Trophoblast cell (in vitro differentiated cells and primary cell): ENCODE results near the gene TTC27.

Experiments
- DNase-seq, 2 donors: peaks; one replicate each; pipeline ENCODE4 v3.0.0-alpha.2; 2016
- H2AFZ ChIP-seq: 2 replicates; pipeline ENCODE4 v1.6.1; 2013; ENCODE audit warnings: low read length, moderate library complexity, mild to moderate bottlenecking; ENCODE audit not compliant: insufficient read depth, poor library complexity
- H2AK5ac ChIP-seq: 2 replicates; pipeline ENCODE4 v1.6.1; 2013; ENCODE audit warnings: mild to moderate bottlenecking, low read length
- H2BK120ac ChIP-seq: 2 replicates; pipeline ENCODE4 v1.6.1; 2013; ENCODE audit warnings: low read length, mild to moderate bottlenecking, moderate library complexity; ENCODE audit not compliant: insufficient read depth, poor library complexity
- H2BK12ac ChIP-seq: 2 replicates; pipeline ENCODE4 v1.6.1; 2013; ENCODE audit warnings: mild to moderate bottlenecking, low read length, moderate library complexity
- H2BK5ac ChIP-seq: 2 replicates; pipeline ENCODE4 v1.6.1; 2013; ENCODE audit warnings: low read length, low read depth, moderate library complexity, mild to moderate bottlenecking; ENCODE audit not compliant: poor library complexity
- H3K14ac ChIP-seq: 2 replicates; pipeline ENCODE4 v1.6.1; 2013; ENCODE audit warnings: mild to moderate bottlenecking, low read length
- H3K18ac ChIP-seq: 2 replicates; pipeline ENCODE4 v1.6.1; 2013; ENCODE audit warnings: mild to moderate bottlenecking, low read length
- H3K23ac ChIP-seq: 2 replicates; pipeline ENCODE4 v1.6.1; 2013; ENCODE audit warnings: low read length
- H3K27ac ChIP-seq: 2 replicates; pipeline ENCODE4 v1.5.1; 2013; ENCODE audit warnings: low read depth, mild to moderate bottlenecking, inconsistent platforms, low read length, moderate library complexity
- H3K27me3 ChIP-seq: 2 replicates; pipeline ENCODE4 v1.6.1; 2013; ENCODE audit warnings: inconsistent platforms, mild to moderate bottlenecking, low read length, moderate library complexity; ENCODE audit not compliant: insufficient read depth
- H3K36me3 ChIP-seq, 2 experiments: 1 replicate in 1 of 2; 2 replicates in 1 of 2; pipeline ENCODE4 v1.6.1; 2013; ENCODE audit warnings: low read length in 2 of 2, mild to moderate bottlenecking in 2 of 2, moderate library complexity in 1 of 2; ENCODE audit not compliant: insufficient read depth in 2 of 2, control insufficient read depth in 1 of 2
- H3K4ac ChIP-seq: 2 replicates; pipeline ENCODE4 v1.6.1; 2013; ENCODE audit warnings: low read depth, mild to moderate bottlenecking, low read length, moderate library complexity
- H3K4me1 ChIP-seq, 2 experiments: 1 replicate in 1 of 2; 2 replicates in 1 of 2; pipeline ENCODE4 v1.6.1; 2013; ENCODE audit warnings: low read length in 2 of 2, mild to moderate bottlenecking in 2 of 2, moderate library complexity in 1 of 2; ENCODE audit not compliant: insufficient read depth in 2 of 2, control insufficient read depth in 1 of 2
- H3K4me2 ChIP-seq: 2 replicates; pipeline ENCODE4 v1.6.1; 2013; ENCODE audit warnings: inconsistent platforms, mild to moderate bottlenecking, low read length, moderate library complexity
- H3K4me3 ChIP-seq: 2 replicates; pipeline ENCODE4 v1.5.1; 2013; ENCODE audit warnings: mild to moderate bottlenecking, low read depth, low read length, inconsistent platforms
- H3K79me1 ChIP-seq: one replicate; pipeline ENCODE4 v1.6.1; 2013; ENCODE audit warnings: low read length
- H3K79me2 ChIP-seq: 2 replicates; pipeline ENCODE4 v1.6.1; 2013; ENCODE audit warnings: low read length, mild to moderate bottlenecking; ENCODE audit not compliant: control insufficient read depth, insufficient read depth, poor library complexity
- H3K9ac ChIP-seq: 2 replicates; pipeline ENCODE4 v1.6.1; 2013; ENCODE audit warnings: mild to moderate bottlenecking, low read length
- H3K9me3 ChIP-seq: 2 replicates; pipeline ENCODE4 v1.6.1; 2013; ENCODE audit warnings: low read depth, mild to moderate bottlenecking, control low read depth, inconsistent platforms, low read length; ENCODE audit not compliant: insufficient read depth
- H4K12ac ChIP-seq: 2 replicates; pipeline ENCODE4 v1.6.1; 2013; ENCODE audit warnings: low read depth, mild to moderate bottlenecking, low read length, moderate library complexity
- H4K8ac ChIP-seq: 2 replicates; pipeline ENCODE4 v1.6.1; 2013; ENCODE audit warnings: low read depth, mild to moderate bottlenecking, low read length, moderate library complexity
- H4K91ac ChIP-seq: one replicate; pipeline ENCODE4 v1.6.1; 2013; ENCODE audit warnings: low read depth, mild to moderate bottlenecking, low read length, moderate library complexity
- WGBS: extraction: QIAGEN DNeasy Blood & Tissue Kit; methylation state at CpG from one replicate; pipeline ENCODE4 v1.1.7; 2013; ENCODE audit warnings: missing lambda C conversion rate; ENCODE audit not compliant: insufficient read length, insufficient coverage; ENCODE audit errors: extremely low coverage; 5-methylcytosine and 5-hydroxymethylcytosine counted together

Gene TTC27

GRCh38 chr2:32712870-32713269, 85.0 kb downstream of the TTC27 start:
- no peak for DNase-seq
- no CpG with 5 or more reads among the region's 2 CpGs for WGBS
- no peak overlapping the region for H3K23ac ChIP-seq

GRCh38 chr2:32714521-32714920, 86.7 kb downstream of the TTC27 start:
- no peak overlapping the region for H3K14ac ChIP-seq
- no peak for DNase-seq
- no peak overlapping the region for H2BK120ac ChIP-seq
- no peak overlapping the region for H2AK5ac ChIP-seq
- no peak overlapping the region for H3K9ac ChIP-seq
- H3K9me3 ChIP-seq = no peaks in the 10 kb centered on the region
- peaks cover 0 to 5% of the 10 kb centered on the region in 2 experiments for H3K4me1 ChIP-seq
- no peak overlapping the region for H2AFZ ChIP-seq
- H4K12ac ChIP-seq = no peak overlapping the region
- no peak overlapping the region for H3K27ac ChIP-seq
- no peak overlapping the region for H3K4me2 ChIP-seq
- no CpG with 5 or more reads among the region's 1 CpG for WGBS
- H3K27me3 ChIP-seq = no peaks in the 10 kb centered on the region
- no peak overlapping the region for H3K4ac ChIP-seq
- no peaks in the 10 kb centered on the region for H3K36me3 ChIP-seq
- no peak overlapping the region for H4K91ac ChIP-seq
- no peaks in the 10 kb centered on the region for H3K79me1 ChIP-seq
- no peak overlapping the region for H4K8ac ChIP-seq
- H2BK12ac ChIP-seq = no peak overlapping the region
- H3K23ac ChIP-seq = no peak overlapping the region
- no peak overlapping the region for H3K18ac ChIP-seq
- no peak overlapping the region for H2BK5ac ChIP-seq
- H3K4me3 ChIP-seq = no peak overlapping the region
- no peaks in the 10 kb centered on the region for H3K79me2 ChIP-seq

More at GRCh38 chr2:32712870-32713269, 85.0 kb downstream of the TTC27 start:
- H3K4me2 ChIP-seq = no peak overlapping the region
- H2BK5ac ChIP-seq = no peak overlapping the region
- H2AFZ ChIP-seq = no peak overlapping the region
- H3K4ac ChIP-seq = no peak overlapping the region
- no peak overlapping the region for H4K91ac ChIP-seq
- H4K8ac ChIP-seq = no peak overlapping the region
- H2BK120ac ChIP-seq = no peak overlapping the region
- H3K9me3 ChIP-seq = no peaks in the 10 kb centered on the region
- no peaks in the 10 kb centered on the region for H3K27me3 ChIP-seq
- no peak overlapping the region for H3K18ac ChIP-seq
- H3K9ac ChIP-seq = no peak overlapping the region
- no peak overlapping the region for H3K27ac ChIP-seq
- H3K79me1 ChIP-seq = no peaks in the 10 kb centered on the region
- no peaks in the 10 kb centered on the region for H3K36me3 ChIP-seq
- H3K4me3 ChIP-seq = no peak overlapping the region
- H3K4me1 ChIP-seq = no peaks in the 10 kb centered on the region
- H2BK12ac ChIP-seq = no peak overlapping the region
- no peak overlapping the region for H4K12ac ChIP-seq
- H2AK5ac ChIP-seq = no peak overlapping the region
- no peak overlapping the region for H3K14ac ChIP-seq
- no peaks in the 10 kb centered on the region for H3K79me2 ChIP-seq

- H2AFZ ChIP-seq = no peak overlapping the region
- H3K9me3 ChIP-seq = no peaks in the 10 kb centered on the region
- H3K18ac ChIP-seq = no peak overlapping the region
- no peak overlapping the region for H3K4ac ChIP-seq
- H3K79me1 ChIP-seq = no peaks in the 10 kb centered on the region
- no peak overlapping the region for H3K14ac ChIP-seq
- no peak overlapping the region for H2AK5ac ChIP-seq
- no peak overlapping the region for H2BK12ac ChIP-seq
- no peak overlapping the region for H3K4me2 ChIP-seq
- H3K23ac ChIP-seq = no peak overlapping the region
- H2BK5ac ChIP-seq = no peak overlapping the region
- no peaks in the 10 kb centered on the region for H3K27me3 ChIP-seq
- no peak overlapping the region for H4K91ac ChIP-seq
- WGBS = no CpG with 5 or more reads among the region's 4 CpGs
- no peak overlapping the region for H3K4me3 ChIP-seq
- H3K4me1 ChIP-seq = peaks cover 0 to 5% of the 10 kb centered on the region in 2 experiments
- H4K12ac ChIP-seq = no peak overlapping the region
- H3K9ac ChIP-seq = no peak overlapping the region
- DNase-seq = no peak
- H4K8ac ChIP-seq = no peak overlapping the region
- no peak overlapping the region for H2BK120ac ChIP-seq
- H3K27ac ChIP-seq = no peak overlapping the region
- no peaks in the 10 kb centered on the region for H3K79me2 ChIP-seq
- no peaks in the 10 kb centered on the region for H3K36me3 ChIP-seq
These were observed 87.6 kb downstream of the TTC27 start for GRCh38 chr2:32715391-32715841.

GRCh38 chr2:32715981-32716380, 88.1 kb downstream of the TTC27 start:
- Histone ChIP-seq H4K8ac (no peak overlapping the region), H3K4me1 (peaks cover 0 to 5% of the 10 kb centered on the region in 2 experiments), H3K79me1 (no peaks in the 10 kb centered on the region), H3K4me2 (no peak overlapping the region), H3K27ac (no peak overlapping the region), H2AK5ac (no peak overlapping the region), H3K79me2 (no peaks in the 10 kb centered on the region), H2BK5ac (no peak overlapping the region), H3K27me3 (no peaks in the 10 kb centered on the region), H3K14ac (no peak overlapping the region), H2BK12ac (no peak overlapping the region), H3K4ac (no peak overlapping the region), H4K91ac (no peak overlapping the region), H2AFZ (no peak overlapping the region), H3K4me3 (no peak overlapping the region), H4K12ac (no peak overlapping the region), H3K9ac (no peak overlapping the region), H2BK120ac (no peak overlapping the region), H3K23ac (no peak overlapping the region), H3K36me3 (no peaks in the 10 kb centered on the region), H3K18ac (no peak overlapping the region), H3K9me3 (no peaks in the 10 kb centered on the region)
- DNase-seq = no peak
- no CpG with 5 or more reads among the region's 1 CpG for WGBS
